ENCODE results near the gene ARID5A. TPM values are rescaled to one million over a fixed set of nuclear protein-coding genes. Genes with fewer than 3 reads are reported as not detected.

ARID5A gene
- total and polyA plus RNA-seq, 10 of the 15 experiments (the other 5 are each of a cell fraction or from before 2014, with no cell fraction given), result 0.76 to 87.1 (median 37.6) TPM

- in situ Hi-C loops (cut with MboI) (no loop called here), intact Hi-C loops (cut with micrococcal nuclease; ENCODE audit: unreplicated experiment) (loop anchor here (10.0 kb wide), 2 partner anchors 232 to 432 kb away; partner anchors contain the start of gene CNNM4)
- TF ChIP-seq DPF2 (IDR thresholded peaks at IDR 0.05) (peak; percentile 81), BACH1 (IDR thresholded peaks at IDR 0.05; ENCODE audit: borderline replicate concordance) (0 out of 2 replicates have a peak, but pooled peaks have one; percentile 20), BCL11A (IDR thresholded peaks at IDR 0.05; ENCODE audit: low read depth, low read length) (no peak), ZBTB40 (IDR thresholded peaks at IDR 0.05; ENCODE audit: borderline replicate concordance) (no peak), BCL3 (IDR thresholded peaks at IDR 0.05; ENCODE audit: borderline replicate concordance, insufficient read depth, low read depth, low read length, poor library complexity, severe bottlenecking) (no peak)
- H3K4me3 ChIP-seq, result no peak overlapping the region
- FAIRE-seq (no peak), ATAC-seq (no peak), DNase-seq (ENCODE audit: low read depth, low spot score) (no peak)
- peak overlapping the region; percentile 45 for H3K4me2 ChIP-seq (ENCODE audit: control insufficient read depth, insufficient read depth)
- no peaks in the 10 kb centered on the region for H3K36me3 ChIP-seq (ENCODE audit: control insufficient read depth in 2 of 2, insufficient read depth in 2 of 2, low read length in 1 of 2)
- peak overlapping the region; percentile 33 for H3K27ac ChIP-seq (ENCODE audit: control insufficient read depth, insufficient read depth)
- no peaks in the 10 kb centered on the region for H4K20me1 ChIP-seq (ENCODE audit: control insufficient read depth, insufficient read depth)
- no TSS peak for BruUV-seq (replicated peaks)
- peaks cover 22% of the 10 kb centered on the region for H3K79me2 ChIP-seq (ENCODE audit: control insufficient read depth, insufficient read depth, low read length)
- ChIA-PET RAD21 (ENCODE audit: unreplicated experiment) (interaction anchor here (0.7 to 7.4 kb wide), 10 partner anchors 7 to 232 kb away, joined by 3 to 60 read pairs (median 5); no protein-coding TSS in a partner anchor), SMC1A (ENCODE audit: uncharacterized antibody, unreplicated experiment) (interaction anchor here (0.8 to 4.3 kb wide), 8 partner anchors 7 to 45 kb away, joined by 3 to 17 read pairs (median 4); no protein-coding TSS in a partner anchor), POLR2A (interaction anchor here (0.6 to 7.9 kb wide), 9 partner anchors 6 to 241 kb away, joined by 3 to 106 read pairs (median 4); partner anchors contain the start of genes ARID5A and CNNM4), CTCF (interaction anchor here (1.9 to 7.0 kb wide), 3 partner anchors 21 to 540 kb away, joined by 4 to 51 read pairs (median 7); no protein-coding TSS in a partner anchor)
- peak overlapping the region; percentile 75 for H2AFZ ChIP-seq (ENCODE audit: control insufficient read depth, low read depth, low read length)
- H3K27me3 ChIP-seq (replicated peaks in 1 of 2; ENCODE audit: control insufficient read depth in 2 of 2, insufficient read depth in 2 of 2, low read length in 1 of 2), result no peaks in the 10 kb centered on the region
- no peaks in the 10 kb centered on the region for H3K9me3 ChIP-seq (replicated peaks; ENCODE audit: control insufficient read depth, insufficient read depth, low read length)
- peaks cover 71% of the 10 kb centered on the region for H3K4me1 ChIP-seq (ENCODE audit: control insufficient read depth, insufficient read depth, low read length)
- WGBS (ENCODE audit: insufficient coverage, insufficient replicate concordance, low lambda C conversion rate, missing lambda C conversion rate), result 71% methylated on average over 7 of the region's 7 CpGs
- no peak overlapping the region for H3K9ac ChIP-seq (ENCODE audit: control insufficient read depth, insufficient read depth, low read length)
Measured at GRCh38 chr2:96532641-96533291, 3.8 kb upstream of the ARID5A start.

Data from GM12878 (cell line).